Activated B cell treated with CpG ODN at 0.5 μM for 24 hours (primary cell): ENCODE data around the gene ZNF611. TPM values are rescaled to one million over a fixed set of nuclear protein-coding genes. Genes with fewer than 3 reads are reported as not detected.
"Not testable (repeated sequence)": the region's sequence is repeated elsewhere in the genome, so short reads cannot be mapped to it uniquely, and the experiment has no call there.

Source experiments
- ATAC-seq: fragments of 200-7000 bp; cut with Tn5 transposase; one replicate; pipeline ENCODE4 v1.10.0; 2021; ENCODE audit warnings: low read depth, mild to moderate bottlenecking, moderate library complexity
- CTCF ChIA-PET: fragments of 350-600 bp; sonication (Branson Sonifier 250); formaldehyde crosslinking; loops from one replicate; lab custom pipeline; 2021; ENCODE audit warnings: antibody characterized with exemption; lab: Charles Lee
- POLR2A ChIA-PET: fragments of 350-600 bp; sonication (Branson Sonifier 250); formaldehyde crosslinking; loops from one replicate; lab custom pipeline; 2021; ENCODE audit warnings: antibody characterized with exemption; lab: Charles Lee
- DNase-seq: peaks from one replicate; pipeline ENCODE4 v3.0.0; 2022
- H3K27ac Mint-ChIP-seq: one replicate; pipeline ENCODE4 v1.8.0; 2020; ENCODE audit warnings: mixed read lengths
- H3K27me3 Mint-ChIP-seq: one replicate; pipeline ENCODE4 v1.8.0; 2021; ENCODE audit warnings: mixed read lengths
- H3K36me3 Mint-ChIP-seq: one replicate; pipeline ENCODE4 v1.8.0; 2021; ENCODE audit warnings: low read depth, mixed read lengths
- H3K4me1 Mint-ChIP-seq: one replicate; pipeline ENCODE4 v1.8.0; 2021; ENCODE audit warnings: mixed read lengths
- H3K4me3 Mint-ChIP-seq: one replicate; pipeline ENCODE4 v1.8.0; 2020; ENCODE audit warnings: mild to moderate bottlenecking, mixed read lengths
- H3K9me3 Mint-ChIP-seq: one replicate; pipeline ENCODE4 v1.8.0; 2020; ENCODE audit warnings: mixed read lengths
- CTCF ChIP-seq: fragments of 200-600 bp; IDR thresholded peaks from one replicate; pipeline ENCODE4 v1.8.0; 2022; ENCODE audit warnings: antibody characterized with exemption, mild to moderate bottlenecking
- intact Hi-C: fragments of 100-400 bp; cut with micrococcal nuclease; formaldehyde crosslinking; loops from one replicate; pipeline ENCODE4 v1.15.1; 2024
- total RNA-seq: library from RNA; stranded (reverse); gene quantifications from 2 replicates; pipeline ENCODE4 v1.2.3, GENCODE V29; 2022

ZNF611 gene
- total RNA-seq, 1 donor from 2014 or later = 41.9 TPM

- Mint-ChIP-seq H3K27me3 (no peaks in the 10 kb centered on the region), H3K27ac (no peak overlapping the region), H3K4me1 (no peaks in the 10 kb centered on the region), H3K9me3 (no peaks in the 10 kb centered on the region), H3K4me3 (no peak overlapping the region), H3K36me3 (peaks cover 77% of the 10 kb centered on the region)
- ChIA-PET POLR2A (interaction anchor here (0.6 kb wide), 1 partner anchor 12 kb away, joined by 14 read pairs; no protein-coding TSS in a partner anchor), CTCF (no interaction called here)
- DNase-seq (no peak), ATAC-seq (no peak)
- intact Hi-C loops = no loop called here
- TF ChIP-seq CTCF = no peak
These were observed 9.9 kb downstream of the ZNF611 start for GRCh38 chr19:52724701-52725514.

GRCh38 chr19:52723907-52724598 lies 10.8 kb downstream of the ZNF611 start:
- H3K27me3 Mint-ChIP-seq, H3K27ac Mint-ChIP-seq, CTCF ChIA-PET, ATAC-seq, H3K9me3 Mint-ChIP-seq, DNase-seq, intact Hi-C loops, H3K4me3 Mint-ChIP-seq, H3K4me1 Mint-ChIP-seq: not testable (repeated sequence)
- POLR2A ChIA-PET = interaction anchor here (0.6 kb wide), 1 partner anchor 13 kb away, joined by 14 read pairs; no protein-coding TSS in a partner anchor
- peaks cover 79% of the 10 kb centered on the region for H3K36me3 Mint-ChIP-seq

- Mint-ChIP-seq H3K27ac (no peak overlapping the region), H3K4me3 (no peak overlapping the region), H3K36me3 (peaks cover 70% of the 10 kb centered on the region), H3K27me3 (no peaks in the 10 kb centered on the region), H3K9me3 (peaks cover 2% of the 10 kb centered on the region), H3K4me1 (peaks cover 2% of the 10 kb centered on the region)
- TF ChIP-seq CTCF = no peak
- ATAC-seq (no peak), DNase-seq (no peak)
- intact Hi-C loops = no loop called here
- ChIA-PET POLR2A (no interaction called here), CTCF (no interaction called here)
These were observed 12.5 kb downstream of the ZNF611 start for GRCh38 chr19:52722062-52723003.

- intact Hi-C loops, ATAC-seq, H3K4me3 Mint-ChIP-seq, H3K4me1 Mint-ChIP-seq, CTCF ChIA-PET, H3K27me3 Mint-ChIP-seq, DNase-seq, H3K27ac Mint-ChIP-seq, POLR2A ChIA-PET, H3K9me3 Mint-ChIP-seq: not testable (repeated sequence)
- H3K36me3 Mint-ChIP-seq = peaks cover 71% of the 10 kb centered on the region
These were observed 14.3 kb downstream of the ZNF611 start for GRCh38 chr19:52720541-52720940.

- intact Hi-C loops = no loop called here
- H3K27me3 Mint-ChIP-seq = no peaks in the 10 kb centered on the region
- no peak overlapping the region for H3K4me3 Mint-ChIP-seq
- POLR2A ChIA-PET = no interaction called here
- H3K9me3 Mint-ChIP-seq = peaks cover 7% of the 10 kb centered on the region
- no peak for TF ChIP-seq CTCF
- H3K27ac Mint-ChIP-seq = no peak overlapping the region
- DNase-seq = no peak
- CTCF ChIA-PET = no interaction called here
- H3K4me1 Mint-ChIP-seq = peaks cover 6% of the 10 kb centered on the region
- no peak for ATAC-seq
- H3K36me3 Mint-ChIP-seq = peaks cover 76% of the 10 kb centered on the region
These were observed 18.3 kb downstream of the ZNF611 start for GRCh38 chr19:52716522-52716921.

- ATAC-seq, H3K9me3 Mint-ChIP-seq, DNase-seq, H3K4me1 Mint-ChIP-seq, CTCF ChIA-PET, H3K27me3 Mint-ChIP-seq, POLR2A ChIA-PET, intact Hi-C loops, H3K4me3 Mint-ChIP-seq: not testable (repeated sequence)
- H3K27ac Mint-ChIP-seq = peak overlapping the region; percentile 46
- H3K36me3 Mint-ChIP-seq = peaks cover 76% of the 10 kb centered on the region
These were observed 18.9 kb downstream of the ZNF611 start for GRCh38 chr19:52715902-52716301.

GRCh38 chr19:52715330-52715729 lies 19.5 kb downstream of the ZNF611 start:
- intact Hi-C loops, POLR2A ChIA-PET, CTCF ChIA-PET, H3K27ac Mint-ChIP-seq, H3K4me1 Mint-ChIP-seq, H3K27me3 Mint-ChIP-seq, H3K4me3 Mint-ChIP-seq, DNase-seq, ATAC-seq: not testable (repeated sequence)
- peaks cover 79% of the 10 kb centered on the region for H3K36me3 Mint-ChIP-seq
- H3K9me3 Mint-ChIP-seq = peaks cover 11% of the 10 kb centered on the region

- peaks cover 85% of the 10 kb centered on the region for H3K36me3 Mint-ChIP-seq
- H3K4me3 Mint-ChIP-seq, POLR2A ChIA-PET, intact Hi-C loops, CTCF ChIA-PET, H3K27ac Mint-ChIP-seq, ATAC-seq, H3K4me1 Mint-ChIP-seq, H3K9me3 Mint-ChIP-seq, H3K27me3 Mint-ChIP-seq, DNase-seq: not testable (repeated sequence)
These were observed 21.8 kb downstream of the ZNF611 start for GRCh38 chr19:52713051-52713450.
